GM21619 (cell line): ENCODE measurements around the gene PHKB.
A peak's percentile ranks its signal among the peaks of the same experiment; 100 is the strongest.
"Not testable (repeated sequence)": the region's sequence is repeated elsewhere in the genome, so short reads cannot be mapped to it uniquely, and the experiment has no call there.

ENCODE experiments used
- ATAC-seq: cut with Tn5 transposase; IDR thresholded peaks from one replicate; pipeline ENCODE4 v1.9.1; 2021; ENCODE audit not compliant: unreplicated experiment

Gene PHKB

GRCh38 chr16:47504599-47504998 lies 43.5 kb downstream of the PHKB start:
- no peak for ATAC-seq

- ATAC-seq = no peak
Observed at GRCh38 chr16:47506800-47507199, 45.7 kb downstream of the PHKB start.

- no peak for ATAC-seq
Observed at GRCh38 chr16:47507701-47508100, 46.6 kb downstream of the PHKB start.

- ATAC-seq = no peak
Observed at GRCh38 chr16:47511882-47512281, 50.8 kb downstream of the PHKB start.

GRCh38 chr16:47519037-47519436 lies 57.9 kb downstream of the PHKB start:
- no peak for ATAC-seq

- ATAC-seq = no peak
Observed at GRCh38 chr16:47519546-47519945, 58.4 kb downstream of the PHKB start.

- no peak for ATAC-seq
Observed at GRCh38 chr16:47519996-47520679, 59.0 kb downstream of the PHKB start.

GRCh38 chr16:47523342-47524006 lies 62.3 kb downstream of the PHKB start:
- ATAC-seq = peak; percentile 100

- no peak for ATAC-seq
Observed at GRCh38 chr16:47524007-47524405, 62.9 kb downstream of the PHKB start.

GRCh38 chr16:47528431-47528830 lies 67.3 kb downstream of the PHKB start:
- ATAC-seq = no peak

- no peak for ATAC-seq
Observed at GRCh38 chr16:47533744-47534292, 72.7 kb downstream of the PHKB start.

- ATAC-seq = no peak
Observed at GRCh38 chr16:47538472-47538871, 77.3 kb downstream of the PHKB start.

GRCh38 chr16:47539707-47540670 lies 78.9 kb downstream of the PHKB start:
- ATAC-seq = not testable (repeated sequence)

- not testable (repeated sequence) for ATAC-seq
Observed at GRCh38 chr16:47541135-47541534, 80.0 kb downstream of the PHKB start.

- ATAC-seq = not testable (repeated sequence)
Observed at GRCh38 chr16:47544255-47544654, 83.1 kb downstream of the PHKB start.

GRCh38 chr16:47551185-47551584 lies 90.1 kb downstream of the PHKB start:
- ATAC-seq = not testable (repeated sequence)

- not testable (repeated sequence) for ATAC-seq
Observed at GRCh38 chr16:47551767-47552166, 90.6 kb downstream of the PHKB start.

GRCh38 chr16:47553853-47554564 lies 92.9 kb downstream of the PHKB start:
- no peak for ATAC-seq

GRCh38 chr16:47554587-47554986 lies 93.5 kb downstream of the PHKB start:
- ATAC-seq = not testable (repeated sequence)

GRCh38 chr16:47561286-47561685 lies 100.2 kb downstream of the PHKB start:
- ATAC-seq = no peak

- no peak for ATAC-seq
Observed at GRCh38 chr16:47562366-47562765, 101.2 kb downstream of the PHKB start.
